Measurements from ENCODE around the gene EPN3. TPM values are rescaled to one million over a fixed set of nuclear protein-coding genes. Genes with fewer than 3 reads are reported as not detected.

EPN3 gene
- total RNA-seq, 1 donor from 2014 or later: 9.1 TPM

GRCh38 chr17:50551433-50551815 is 18.9 kb downstream of the EPN3 start:
- no peak overlapping the region for H3K4me3 Mint-ChIP-seq (ENCODE audit: low read depth)
- DNase-seq (ENCODE audit: low spot score, unreplicated experiment): no peak
- TF ChIP-seq CTCF (IDR thresholded peaks at IDR 0.05; ENCODE audit: unreplicated experiment): no peak
- H3K4me1 Mint-ChIP-seq (ENCODE audit: low read depth): peaks cover 2% of the 10 kb centered on the region
- H3K36me3 Mint-ChIP-seq (ENCODE audit: insufficient read depth): peaks cover 2% of the 10 kb centered on the region
- no peak overlapping the region for H3K27ac Mint-ChIP-seq
- H3K9me3 Mint-ChIP-seq (ENCODE audit: low read depth): no peaks in the 10 kb centered on the region
- H3K27me3 Mint-ChIP-seq: peaks cover 4% of the 10 kb centered on the region

- no peaks in the 10 kb centered on the region for H3K9me3 Mint-ChIP-seq (ENCODE audit: low read depth)
- TF ChIP-seq CTCF (IDR thresholded peaks at IDR 0.05; ENCODE audit: unreplicated experiment): no peak
- H3K27ac Mint-ChIP-seq: no peak overlapping the region
- peaks cover 8% of the 10 kb centered on the region for H3K27me3 Mint-ChIP-seq
- DNase-seq (ENCODE audit: low spot score, unreplicated experiment): no peak
- no peak overlapping the region for H3K4me3 Mint-ChIP-seq (ENCODE audit: low read depth)
- H3K36me3 Mint-ChIP-seq (ENCODE audit: insufficient read depth): peaks cover 2% of the 10 kb centered on the region
- H3K4me1 Mint-ChIP-seq (ENCODE audit: low read depth): no peaks in the 10 kb centered on the region
Observed at GRCh38 chr17:50551884-50552283, 19.3 kb downstream of the EPN3 start.

- H3K27ac Mint-ChIP-seq: no peak overlapping the region
- H3K4me3 Mint-ChIP-seq (ENCODE audit: low read depth): no peak overlapping the region
Observed at GRCh38 chr17:50554201-50554600, 21.7 kb downstream of the EPN3 start.

GRCh38 chr17:50556803-50557202 is 24.3 kb downstream of the EPN3 start:
- Mint-ChIP-seq H3K4me3 (ENCODE audit: low read depth) (no peak overlapping the region), H3K36me3 (ENCODE audit: insufficient read depth) (peaks cover 2% of the 10 kb centered on the region), H3K4me1 (ENCODE audit: low read depth) (peaks cover 1% of the 10 kb centered on the region), H3K9me3 (ENCODE audit: low read depth) (no peaks in the 10 kb centered on the region), H3K27ac (no peak overlapping the region), H3K27me3 (peaks cover 42% of the 10 kb centered on the region)
- no peak for DNase-seq (ENCODE audit: low spot score, unreplicated experiment)
- TF ChIP-seq CTCF (IDR thresholded peaks at IDR 0.05; ENCODE audit: unreplicated experiment): no peak

More at GRCh38 chr17:50554201-50554600, 21.7 kb downstream of the EPN3 start:
- Mint-ChIP-seq H3K27me3 (peaks cover 31% of the 10 kb centered on the region), H3K9me3 (ENCODE audit: low read depth) (no peaks in the 10 kb centered on the region), H3K4me1 (ENCODE audit: low read depth) (no peaks in the 10 kb centered on the region), H3K36me3 (ENCODE audit: insufficient read depth) (peaks cover 2% of the 10 kb centered on the region)
- DNase-seq (ENCODE audit: low spot score, unreplicated experiment): no peak
- TF ChIP-seq CTCF (IDR thresholded peaks at IDR 0.05; ENCODE audit: unreplicated experiment): no peak

- Mint-ChIP-seq H3K9me3 (ENCODE audit: low read depth) (no peaks in the 10 kb centered on the region), H3K36me3 (ENCODE audit: insufficient read depth) (peaks cover 2% of the 10 kb centered on the region), H3K4me1 (ENCODE audit: low read depth) (peaks cover 5% of the 10 kb centered on the region), H3K27ac (no peak overlapping the region), H3K4me3 (ENCODE audit: low read depth) (no peak overlapping the region), H3K27me3 (peaks cover 49% of the 10 kb centered on the region)
- no peak for TF ChIP-seq CTCF (IDR thresholded peaks at IDR 0.05; ENCODE audit: unreplicated experiment)
- no peak for DNase-seq (ENCODE audit: low spot score, unreplicated experiment)
Observed at GRCh38 chr17:50557630-50558029, 25.1 kb downstream of the EPN3 start.
